Measurements from ENCODE around the gene CD36. TPM values are rescaled to one million over a fixed set of nuclear protein-coding genes. Genes with fewer than 3 reads are reported as not detected.

Gene CD36
- total RNA-seq, 1 experiment from 2014 or later: 0.12 TPM

DNA sequence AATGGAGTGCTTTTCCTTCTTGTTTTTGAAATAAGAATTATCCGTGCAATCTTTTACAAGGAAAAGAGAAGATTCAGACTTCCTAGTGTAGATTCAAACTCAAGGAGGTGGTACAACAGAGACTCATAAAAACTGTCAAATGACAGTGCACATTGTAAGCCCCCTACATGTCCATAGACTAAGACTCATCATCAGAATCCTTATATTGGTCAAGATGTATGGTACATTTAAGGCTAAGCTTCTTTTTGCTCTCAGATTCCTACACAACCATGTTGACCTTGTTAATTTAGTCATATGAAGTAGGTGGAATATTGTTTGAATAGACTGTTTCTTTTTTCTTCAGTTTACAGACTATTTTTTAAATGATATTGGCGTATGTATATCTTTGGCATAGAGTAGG lies 11.6 kb downstream of the CD36 start:
- Mint-ChIP-seq H3K36me3 (ENCODE audit: insufficient read depth, unreplicated experiment) (no peaks in the 10 kb centered on the region), H3K27me3 (ENCODE audit: insufficient read depth, unreplicated experiment) (no peaks in the 10 kb centered on the region), H3K9me3 (ENCODE audit: unreplicated experiment) (no peaks in the 10 kb centered on the region), H3K4me1 (ENCODE audit: insufficient read depth, unreplicated experiment) (peaks cover 11% of the 10 kb centered on the region), H3K4me3 (ENCODE audit: unreplicated experiment) (no peak overlapping the region), H3K27ac (ENCODE audit: low read depth, unreplicated experiment) (no peak overlapping the region)
- POLR2A ChIA-PET: interaction anchor here (0.7 kb wide), 1 partner anchor 170 kb away, joined by 3 read pairs; no protein-coding TSS in a partner anchor
- no TSS peak for BruUV-seq (replicated peaks)
- CTCF ChIA-PET: interaction anchor here (0.6 to 2.8 kb wide), 4 partner anchors 9 to 222 kb away, joined by 3 to 11 read pairs (median 4); no protein-coding TSS in a partner anchor
- DNase-seq (ENCODE audit: unreplicated experiment): no peak
- intact Hi-C loops (cut with micrococcal nuclease): no loop called here
- TF ChIP-seq CTCF (IDR thresholded peaks at IDR 0.05; ENCODE audit: unreplicated experiment): no peak

DNA sequence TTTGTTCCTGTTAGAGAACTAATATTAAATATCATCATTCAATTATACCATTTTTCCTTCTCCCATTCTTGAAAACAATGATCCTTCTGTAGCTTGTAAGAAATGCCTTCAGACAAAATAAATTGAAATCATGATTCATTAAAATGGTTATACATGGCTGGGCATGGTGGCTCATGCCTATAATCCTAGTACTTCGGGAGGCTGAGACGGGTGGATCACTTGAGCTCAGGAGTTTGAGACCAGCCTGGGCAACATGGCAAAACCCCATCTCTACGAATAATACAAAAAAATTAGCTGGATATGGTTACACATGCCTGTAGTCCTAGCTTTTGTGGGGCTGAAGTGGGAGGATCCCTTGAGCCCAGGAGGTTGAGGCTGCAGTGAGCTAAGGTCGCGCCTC lies 13.0 kb downstream of the CD36 start:
- no peak for TF ChIP-seq CTCF (IDR thresholded peaks at IDR 0.05; ENCODE audit: unreplicated experiment)
- CTCF ChIA-PET: interaction anchor here (0.6 to 2.8 kb wide), 4 partner anchors 10 to 223 kb away, joined by 3 to 14 read pairs (median 8); no protein-coding TSS in a partner anchor
- intact Hi-C loops (cut with micrococcal nuclease): no loop called here
- H3K27me3 Mint-ChIP-seq (ENCODE audit: insufficient read depth, unreplicated experiment): no peaks in the 10 kb centered on the region
- H3K9me3 Mint-ChIP-seq (ENCODE audit: unreplicated experiment): no peaks in the 10 kb centered on the region
- POLR2A ChIA-PET: interaction anchor here (0.7 to 1.3 kb wide), 3 partner anchors 28 to 272 kb away, joined by 3 to 4 read pairs (median 4); no protein-coding TSS in a partner anchor
- H3K4me3 Mint-ChIP-seq (ENCODE audit: unreplicated experiment): no peak overlapping the region
- peaks cover 11% of the 10 kb centered on the region for H3K4me1 Mint-ChIP-seq (ENCODE audit: insufficient read depth, unreplicated experiment)
- H3K27ac Mint-ChIP-seq (ENCODE audit: low read depth, unreplicated experiment): no peak overlapping the region
- H3K36me3 Mint-ChIP-seq (ENCODE audit: insufficient read depth, unreplicated experiment): no peaks in the 10 kb centered on the region
- DNase-seq (ENCODE audit: unreplicated experiment): no peak
- no TSS peak for BruUV-seq (replicated peaks)

- DNase-seq (ENCODE audit: unreplicated experiment): no peak
- H3K4me1 Mint-ChIP-seq (ENCODE audit: insufficient read depth, unreplicated experiment): peaks cover 4% of the 10 kb centered on the region
- BruUV-seq (replicated peaks): no TSS peak
- no peaks in the 10 kb centered on the region for H3K9me3 Mint-ChIP-seq (ENCODE audit: unreplicated experiment)
- no peak overlapping the region for H3K27ac Mint-ChIP-seq (ENCODE audit: low read depth, unreplicated experiment)
- CTCF ChIA-PET: interaction anchor here (2.6 kb wide), 1 partner anchor 225 kb away, joined by 14 read pairs; no protein-coding TSS in a partner anchor
- no peak overlapping the region for H3K4me3 Mint-ChIP-seq (ENCODE audit: unreplicated experiment)
- peaks cover 1% of the 10 kb centered on the region for H3K36me3 Mint-ChIP-seq (ENCODE audit: insufficient read depth, unreplicated experiment)
- POLR2A ChIA-PET: no interaction called here
- H3K27me3 Mint-ChIP-seq (ENCODE audit: insufficient read depth, unreplicated experiment): no peaks in the 10 kb centered on the region
- intact Hi-C loops (cut with micrococcal nuclease): no loop called here
- TF ChIP-seq CTCF (IDR thresholded peaks at IDR 0.05; ENCODE audit: unreplicated experiment): no peak
Observed at GRCh38 chr7:80653244-80653643, 14.8 kb downstream of the CD36 start.

DNA sequence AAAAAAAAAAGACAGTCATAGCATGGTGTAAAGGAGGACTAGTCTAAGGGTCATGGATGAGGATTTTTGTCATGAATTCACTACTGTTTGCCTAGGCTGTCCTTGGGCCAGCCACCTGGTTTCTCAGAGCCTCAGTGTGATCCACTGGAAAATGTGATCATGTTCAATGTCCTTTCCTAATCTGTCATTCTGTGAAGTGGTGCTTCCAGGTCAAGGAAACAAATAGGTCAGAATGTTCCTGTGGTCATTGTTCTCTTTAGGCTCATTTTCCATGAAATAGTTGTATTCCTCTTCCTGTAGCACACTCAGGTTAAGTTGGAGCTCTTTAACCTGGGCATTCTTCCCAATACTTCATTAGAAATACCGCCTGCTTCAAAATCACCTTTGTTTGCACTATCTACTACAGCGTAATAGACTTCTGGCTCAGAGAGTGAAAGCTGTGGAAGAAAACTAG lies 16.5 kb downstream of the CD36 start:
- Mint-ChIP-seq H3K36me3 (ENCODE audit: insufficient read depth, unreplicated experiment) (peaks cover 5% of the 10 kb centered on the region), H3K4me1 (ENCODE audit: insufficient read depth, unreplicated experiment) (no peaks in the 10 kb centered on the region), H3K4me3 (ENCODE audit: unreplicated experiment) (no peak overlapping the region), H3K9me3 (ENCODE audit: unreplicated experiment) (no peaks in the 10 kb centered on the region), H3K27me3 (ENCODE audit: insufficient read depth, unreplicated experiment) (no peaks in the 10 kb centered on the region), H3K27ac (ENCODE audit: low read depth, unreplicated experiment) (no peak overlapping the region)
- no peak for DNase-seq (ENCODE audit: unreplicated experiment)
- no peak for TF ChIP-seq CTCF (IDR thresholded peaks at IDR 0.05; ENCODE audit: unreplicated experiment)
- intact Hi-C loops (cut with micrococcal nuclease): loop anchor here (5.0 kb wide), 1 partner anchor 593 kb away; no protein-coding TSS in a partner anchor
- ChIA-PET POLR2A (interaction anchor here (1.6 kb wide), 1 partner anchor 13 kb away, joined by 3 read pairs; no protein-coding TSS in a partner anchor), CTCF (interaction anchor here (0.6 to 1.5 kb wide), 4 partner anchors 226 to 555 kb away, joined by 3 to 5 read pairs (median 4); no protein-coding TSS in a partner anchor)
- no TSS peak for BruUV-seq (replicated peaks)

Measured in MCF 10A (cell line).